Osteoblast (primary cell): ENCODE data around the gene CPLANE2. TPM values are rescaled to one million over a fixed set of nuclear protein-coding genes. Genes with fewer than 3 reads are reported as not detected.
"Not testable (repeated sequence)": the region's sequence is repeated elsewhere in the genome, so short reads cannot be mapped to it uniquely, and the experiment has no call there.

Experiments
- DNase-seq: peaks from one replicate; pipeline ENCODE4 v3.0.0; 2011; ENCODE audit warnings: low spot score, mixed read lengths; ENCODE audit not compliant: insufficient read length; ENCODE audit errors: missing footprints
- H2AFZ ChIP-seq: 2 replicates; pipeline ENCODE4 v1.6.0; 2011; ENCODE audit warnings: mild to moderate bottlenecking, low read length
- H3K27ac ChIP-seq: 2 replicates; pipeline ENCODE4 v1.5.1; 2011; ENCODE audit warnings: mild to moderate bottlenecking, low read depth, low read length, moderate library complexity
- H3K27me3 ChIP-seq: 2 replicates; pipeline ENCODE4 v1.6.0; 2012; ENCODE audit warnings: mild to moderate bottlenecking, control low read depth, inconsistent platforms, low read length, moderate library complexity; ENCODE audit not compliant: insufficient read depth
- H3K36me3 ChIP-seq: 2 replicates; pipeline ENCODE4 v1.5.1; 2011; ENCODE audit warnings: mild to moderate bottlenecking, low read length, control low read depth, moderate library complexity; ENCODE audit not compliant: insufficient read depth
- H3K4me1 ChIP-seq: 2 replicates; pipeline ENCODE4 v1.5.1; 2011; ENCODE audit warnings: mild to moderate bottlenecking, low read length, control low read depth, moderate library complexity; ENCODE audit not compliant: insufficient read depth
- H3K4me2 ChIP-seq: 2 replicates; pipeline ENCODE4 v1.6.0; 2011; ENCODE audit warnings: mild to moderate bottlenecking, low read length; ENCODE audit not compliant: insufficient read depth
- H3K4me3 ChIP-seq: fragments of 200-600 bp; sonication (generic); 3 replicates; pipeline ENCODE4 v1.5.1; 2012; ENCODE audit warnings: mild to moderate bottlenecking, low read length, inconsistent platforms; ENCODE audit not compliant: insufficient read depth
- H3K79me2 ChIP-seq: 2 replicates; pipeline ENCODE4 v1.6.0; 2012; ENCODE audit warnings: mild to moderate bottlenecking, low read length, control low read depth, inconsistent platforms; ENCODE audit not compliant: insufficient read depth
- H3K9me3 ChIP-seq: 2 replicates; pipeline ENCODE4 v1.5.1; 2011; ENCODE audit warnings: low read depth, low read length, control low read depth
- H4K20me1 ChIP-seq: 2 replicates; pipeline ENCODE4 v1.6.0; 2012; ENCODE audit warnings: mild to moderate bottlenecking, low read length, control low read depth; ENCODE audit not compliant: insufficient read depth
- total RNA-seq: library from RNA; depleted of rRNA; stranded (reverse); fragments of >200 nt; gene quantifications from 2 replicates; pipeline ENCODE4 v1.2.3, GENCODE V29; 2012
- TF ChIP-seq, protein P1 (sequence below): IDR thresholded peaks from 2 replicates; pipeline ENCODE4 v1.5.1; 2011; ENCODE audit warnings: mild to moderate bottlenecking, low read depth, low read length, moderate library complexity; ENCODE audit errors: extremely low read depth

Gene CPLANE2
- total RNA-seq, 1 donor = 14.1 TPM

DNA sequence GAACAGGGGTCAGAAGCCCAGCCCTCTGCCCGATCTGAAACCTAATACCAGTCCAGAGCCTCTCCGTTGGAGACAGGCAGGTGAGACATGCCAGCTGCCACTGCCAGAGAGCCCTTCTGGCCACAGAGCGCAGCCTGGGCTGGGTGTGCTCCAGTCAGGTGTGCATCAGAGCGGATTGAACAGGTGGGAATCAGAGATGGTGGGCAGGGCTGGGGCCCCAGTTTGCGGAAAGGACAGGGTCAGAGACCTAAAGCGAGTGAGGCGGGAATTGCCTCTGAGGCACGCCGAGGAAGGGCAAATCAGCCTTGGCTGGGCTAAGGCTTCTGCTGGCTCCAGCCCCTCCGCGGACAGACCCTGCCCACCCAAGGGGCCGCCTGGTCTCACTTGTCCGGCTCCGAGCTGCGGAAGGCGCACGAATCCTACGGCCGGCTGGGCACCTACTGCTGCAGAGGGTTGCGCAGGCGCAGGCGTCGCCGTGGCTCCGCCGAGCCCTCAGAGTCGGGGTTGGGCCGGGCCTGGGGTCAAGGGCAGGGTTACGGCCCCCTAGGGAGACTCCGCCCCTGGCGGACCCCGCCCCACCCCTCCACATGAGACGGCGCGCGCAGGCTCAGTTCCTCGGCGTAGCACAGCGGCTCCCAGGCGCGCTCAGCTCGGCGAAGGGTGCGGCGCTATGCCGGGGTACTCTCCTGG is 10.3 kb downstream of the CPLANE2 start:
- no peak overlapping the region for H3K4me3 ChIP-seq
- TF ChIP-seq, protein P1, sequence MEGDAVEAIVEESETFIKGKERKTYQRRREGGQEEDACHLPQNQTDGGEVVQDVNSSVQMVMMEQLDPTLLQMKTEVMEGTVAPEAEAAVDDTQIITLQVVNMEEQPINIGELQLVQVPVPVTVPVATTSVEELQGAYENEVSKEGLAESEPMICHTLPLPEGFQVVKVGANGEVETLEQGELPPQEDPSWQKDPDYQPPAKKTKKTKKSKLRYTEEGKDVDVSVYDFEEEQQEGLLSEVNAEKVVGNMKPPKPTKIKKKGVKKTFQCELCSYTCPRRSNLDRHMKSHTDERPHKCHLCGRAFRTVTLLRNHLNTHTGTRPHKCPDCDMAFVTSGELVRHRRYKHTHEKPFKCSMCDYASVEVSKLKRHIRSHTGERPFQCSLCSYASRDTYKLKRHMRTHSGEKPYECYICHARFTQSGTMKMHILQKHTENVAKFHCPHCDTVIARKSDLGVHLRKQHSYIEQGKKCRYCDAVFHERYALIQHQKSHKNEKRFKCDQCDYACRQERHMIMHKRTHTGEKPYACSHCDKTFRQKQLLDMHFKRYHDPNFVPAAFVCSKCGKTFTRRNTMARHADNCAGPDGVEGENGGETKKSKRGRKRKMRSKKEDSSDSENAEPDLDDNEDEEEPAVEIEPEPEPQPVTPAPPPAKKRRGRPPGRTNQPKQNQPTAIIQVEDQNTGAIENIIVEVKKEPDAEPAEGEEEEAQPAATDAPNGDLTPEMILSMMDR = no peak
- H3K4me1 ChIP-seq = no peaks in the 10 kb centered on the region
- DNase-seq = peak; percentile 82
- H3K9me3 ChIP-seq = no peaks in the 10 kb centered on the region
- peaks cover 23% of the 10 kb centered on the region for H3K27me3 ChIP-seq
- H3K4me2 ChIP-seq = no peak overlapping the region
- H4K20me1 ChIP-seq = no peaks in the 10 kb centered on the region
- H2AFZ ChIP-seq = no peak overlapping the region
- H3K27ac ChIP-seq = no peak overlapping the region
- H3K36me3 ChIP-seq = no peaks in the 10 kb centered on the region
- H3K79me2 ChIP-seq = no peaks in the 10 kb centered on the region

GRCh38 chr1:16226129-16226489 is 10.9 kb downstream of the CPLANE2 start:
- Histone ChIP-seq H3K27ac (no peak overlapping the region), H3K9me3 (no peaks in the 10 kb centered on the region), H3K36me3 (no peaks in the 10 kb centered on the region), H2AFZ (no peak overlapping the region), H3K27me3 (peaks cover 23% of the 10 kb centered on the region), H3K4me3 (no peak overlapping the region), H4K20me1 (no peaks in the 10 kb centered on the region), H3K4me2 (no peak overlapping the region), H3K4me1 (no peaks in the 10 kb centered on the region), H3K79me2 (no peaks in the 10 kb centered on the region)
- TF ChIP-seq, protein P1 = no peak
- peak; percentile 73 for DNase-seq

- no peaks in the 10 kb centered on the region for H3K79me2 ChIP-seq
- DNase-seq = peak; percentile 62
- no peaks in the 10 kb centered on the region for H4K20me1 ChIP-seq
- H3K4me1 ChIP-seq = no peaks in the 10 kb centered on the region
- TF ChIP-seq, protein P1 = no peak
- H3K27me3 ChIP-seq = peaks cover 23% of the 10 kb centered on the region
- no peak overlapping the region for H3K27ac ChIP-seq
- H2AFZ ChIP-seq = no peak overlapping the region
- H3K36me3 ChIP-seq = no peaks in the 10 kb centered on the region
- H3K4me3 ChIP-seq = no peak overlapping the region
- no peak overlapping the region for H3K4me2 ChIP-seq
- no peaks in the 10 kb centered on the region for H3K9me3 ChIP-seq
Measured at GRCh38 chr1:16224472-16224871, 12.5 kb downstream of the CPLANE2 start.

DNA sequence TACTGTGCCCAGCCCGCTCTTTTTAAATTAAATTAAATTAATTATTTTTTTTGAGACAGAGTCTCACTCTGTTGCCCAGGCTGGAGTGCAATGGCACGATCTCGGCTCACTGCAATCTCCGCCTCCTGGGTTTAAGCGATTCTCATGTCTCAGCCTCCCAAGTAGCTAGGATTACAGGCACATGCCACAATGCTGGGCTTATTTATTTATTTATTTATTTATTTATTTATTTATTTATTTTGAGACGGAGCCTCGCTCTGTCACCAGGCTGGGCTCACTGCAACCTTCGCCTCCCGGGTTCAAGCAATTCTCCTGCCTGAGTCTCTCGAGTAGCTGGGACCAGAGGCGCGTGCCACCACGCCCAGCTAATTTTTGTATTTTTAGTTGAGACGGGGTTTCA is 14.3 kb downstream of the CPLANE2 start:
- H3K79me2 ChIP-seq, H3K27ac ChIP-seq, H3K9me3 ChIP-seq, H3K4me3 ChIP-seq, H3K4me1 ChIP-seq, H3K4me2 ChIP-seq, H3K36me3 ChIP-seq, H2AFZ ChIP-seq, H4K20me1 ChIP-seq, DNase-seq: not testable (repeated sequence)
- peaks cover 17% of the 10 kb centered on the region for H3K27me3 ChIP-seq
